Calu3 (cell line): ENCODE results near the gene ZNF275. TPM values are rescaled to one million over a fixed set of nuclear protein-coding genes. Genes with fewer than 3 reads are reported as not detected.
"Not testable (repeated sequence)": the region's sequence is repeated elsewhere in the genome, so short reads cannot be mapped to it uniquely, and the experiment has no call there.

Experiments used
- BruUV-seq: library from RNA; stranded (reverse); fragments of 400-500 nt; replicated peaks from 2 replicates; lab custom pipeline; 2021; lab: Mats Ljungman, UMichigan
- CTCF ChIA-PET: fragments of 300-600 bp; sonication (Branson Sonifier 250); formaldehyde crosslinking; loops from one replicate; lab custom pipeline; 2022; ENCODE audit warnings: antibody characterized with exemption; lab: Charles Lee
- DNase-seq: peaks from one replicate; pipeline ENCODE4 v3.0.0; 2022
- H3K27ac Mint-ChIP-seq: one replicate; pipeline ENCODE4 v1.8.0; 2022; ENCODE audit warnings: mixed read lengths; ENCODE audit not compliant: unreplicated experiment
- H3K27me3 Mint-ChIP-seq: one replicate; pipeline ENCODE4 v1.8.0; 2022; ENCODE audit warnings: mixed read lengths; ENCODE audit not compliant: unreplicated experiment
- H3K36me3 Mint-ChIP-seq: one replicate; pipeline ENCODE4 v1.8.0; 2022; ENCODE audit warnings: mild to moderate bottlenecking, moderate library complexity, mixed read lengths; ENCODE audit not compliant: insufficient read depth, unreplicated experiment
- H3K4me1 Mint-ChIP-seq: one replicate; pipeline ENCODE4 v1.8.0; 2022; ENCODE audit warnings: mild to moderate bottlenecking, low read depth, mixed read lengths; ENCODE audit not compliant: unreplicated experiment
- H3K4me3 Mint-ChIP-seq: one replicate; pipeline ENCODE4 v1.8.0; 2022; ENCODE audit warnings: mild to moderate bottlenecking, low read depth, moderate library complexity, mixed read lengths; ENCODE audit not compliant: unreplicated experiment
- H3K9me3 Mint-ChIP-seq: one replicate; pipeline ENCODE4 v1.8.0; 2022; ENCODE audit warnings: low read depth, mixed read lengths; ENCODE audit not compliant: unreplicated experiment
- intact Hi-C: fragments of 100-400 bp; cut with micrococcal nuclease; formaldehyde crosslinking; loops from one replicate; pipeline ENCODE4 v1.10.0; 2022; ENCODE audit not compliant: unreplicated experiment
- total RNA-seq: library from RNA; stranded (reverse); gene quantifications from 2 replicates; pipeline ENCODE4 v1.2.3, GENCODE V29; 2022
- TF ChIP-seq, protein P1 (sequence below): fragments of 200-600 bp; IDR thresholded peaks from one replicate; pipeline ENCODE4 v1.8.0; 2022; ENCODE audit warnings: antibody characterized with exemption; ENCODE audit not compliant: unreplicated experiment

Gene ZNF275
- total RNA-seq, 1 experiment from 2014 or later = 6.6 TPM

DNA sequence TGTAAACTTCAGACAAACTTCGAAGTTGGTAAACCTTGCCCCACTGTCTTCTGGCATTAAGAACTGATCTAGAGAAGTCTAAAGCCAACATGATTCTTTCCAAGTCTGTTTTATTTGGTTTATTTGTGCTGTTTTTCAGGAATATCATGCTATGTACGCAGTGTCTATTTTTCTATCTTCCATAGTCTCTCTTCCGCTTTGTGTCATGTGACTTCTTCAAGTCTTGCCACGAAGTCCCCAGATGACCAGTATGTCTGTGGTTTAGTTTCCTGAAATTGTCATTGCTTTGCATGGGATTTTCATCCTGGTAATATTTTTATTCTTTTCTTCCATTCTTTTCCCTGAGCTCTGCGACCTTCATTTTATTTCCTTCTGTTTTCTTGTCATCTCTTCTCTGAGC lies 52.1 kb downstream of the ZNF275 start:
- no peak overlapping the region for H3K27ac Mint-ChIP-seq
- peaks cover 13% of the 10 kb centered on the region for H3K27me3 Mint-ChIP-seq
- H3K4me1 Mint-ChIP-seq = no peaks in the 10 kb centered on the region
- no peak for DNase-seq
- no TSS peak for BruUV-seq
- TF ChIP-seq, protein P1, sequence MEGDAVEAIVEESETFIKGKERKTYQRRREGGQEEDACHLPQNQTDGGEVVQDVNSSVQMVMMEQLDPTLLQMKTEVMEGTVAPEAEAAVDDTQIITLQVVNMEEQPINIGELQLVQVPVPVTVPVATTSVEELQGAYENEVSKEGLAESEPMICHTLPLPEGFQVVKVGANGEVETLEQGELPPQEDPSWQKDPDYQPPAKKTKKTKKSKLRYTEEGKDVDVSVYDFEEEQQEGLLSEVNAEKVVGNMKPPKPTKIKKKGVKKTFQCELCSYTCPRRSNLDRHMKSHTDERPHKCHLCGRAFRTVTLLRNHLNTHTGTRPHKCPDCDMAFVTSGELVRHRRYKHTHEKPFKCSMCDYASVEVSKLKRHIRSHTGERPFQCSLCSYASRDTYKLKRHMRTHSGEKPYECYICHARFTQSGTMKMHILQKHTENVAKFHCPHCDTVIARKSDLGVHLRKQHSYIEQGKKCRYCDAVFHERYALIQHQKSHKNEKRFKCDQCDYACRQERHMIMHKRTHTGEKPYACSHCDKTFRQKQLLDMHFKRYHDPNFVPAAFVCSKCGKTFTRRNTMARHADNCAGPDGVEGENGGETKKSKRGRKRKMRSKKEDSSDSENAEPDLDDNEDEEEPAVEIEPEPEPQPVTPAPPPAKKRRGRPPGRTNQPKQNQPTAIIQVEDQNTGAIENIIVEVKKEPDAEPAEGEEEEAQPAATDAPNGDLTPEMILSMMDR = no peak
- no peaks in the 10 kb centered on the region for H3K36me3 Mint-ChIP-seq
- intact Hi-C loops = no loop called here
- CTCF ChIA-PET = no interaction called here
- no peaks in the 10 kb centered on the region for H3K9me3 Mint-ChIP-seq
- H3K4me3 Mint-ChIP-seq = no peak overlapping the region

GRCh38 chrX:153387345-153387744 lies 53.4 kb downstream of the ZNF275 start:
- no peaks in the 10 kb centered on the region for H3K4me1 Mint-ChIP-seq
- H3K9me3 Mint-ChIP-seq = no peaks in the 10 kb centered on the region
- H3K27ac Mint-ChIP-seq = no peak overlapping the region
- H3K36me3 Mint-ChIP-seq = no peaks in the 10 kb centered on the region
- CTCF ChIA-PET = no interaction called here
- no peak overlapping the region for H3K4me3 Mint-ChIP-seq
- no TSS peak for BruUV-seq
- TF ChIP-seq, protein P1 = no peak
- intact Hi-C loops = no loop called here
- H3K27me3 Mint-ChIP-seq = peaks cover 13% of the 10 kb centered on the region
- no peak for DNase-seq

DNA sequence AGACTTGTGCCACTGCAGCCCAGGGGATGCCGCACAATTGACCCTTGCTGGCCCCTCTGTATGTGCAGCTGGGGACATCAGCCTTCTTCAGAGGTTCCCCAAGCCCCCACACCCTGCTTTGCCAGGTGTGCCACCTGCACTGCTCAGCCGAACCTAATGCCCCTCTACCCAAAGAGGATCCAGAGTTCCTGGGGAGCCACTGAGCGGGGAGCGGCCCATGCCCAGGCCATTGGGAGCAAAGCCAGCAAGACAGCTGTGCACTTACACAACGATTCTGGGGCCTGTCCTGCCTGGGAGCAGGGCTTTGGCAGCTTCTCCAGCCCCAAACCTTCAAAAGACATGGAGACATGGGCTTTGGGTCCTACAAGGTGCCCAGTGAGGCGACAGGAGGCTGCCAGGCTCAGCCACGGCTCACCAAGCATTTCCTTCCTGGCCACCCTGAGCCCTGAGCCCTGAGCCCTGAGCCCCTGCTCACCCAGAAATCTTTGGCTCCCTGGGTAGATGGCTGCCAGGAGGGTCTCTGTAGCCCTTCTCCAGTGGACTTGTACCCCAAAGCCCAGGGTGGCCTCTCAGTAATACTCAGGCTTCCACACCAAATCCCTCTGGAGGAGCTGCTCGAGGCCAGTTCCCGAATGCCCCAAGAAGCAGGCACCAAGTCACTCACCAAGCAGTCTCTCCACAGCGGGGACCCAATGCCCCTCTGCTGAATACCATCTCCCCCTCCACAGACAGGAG lies 54.2 kb downstream of the ZNF275 start:
- no peak overlapping the region for H3K4me3 Mint-ChIP-seq
- no peak for DNase-seq
- TF ChIP-seq, protein P1 = no peak
- H3K36me3 Mint-ChIP-seq = no peaks in the 10 kb centered on the region
- CTCF ChIA-PET = no interaction called here
- peaks cover 14% of the 10 kb centered on the region for H3K27me3 Mint-ChIP-seq
- intact Hi-C loops = no loop called here
- no TSS peak for BruUV-seq
- H3K27ac Mint-ChIP-seq = no peak overlapping the region
- no peaks in the 10 kb centered on the region for H3K4me1 Mint-ChIP-seq
- H3K9me3 Mint-ChIP-seq = no peaks in the 10 kb centered on the region

DNA sequence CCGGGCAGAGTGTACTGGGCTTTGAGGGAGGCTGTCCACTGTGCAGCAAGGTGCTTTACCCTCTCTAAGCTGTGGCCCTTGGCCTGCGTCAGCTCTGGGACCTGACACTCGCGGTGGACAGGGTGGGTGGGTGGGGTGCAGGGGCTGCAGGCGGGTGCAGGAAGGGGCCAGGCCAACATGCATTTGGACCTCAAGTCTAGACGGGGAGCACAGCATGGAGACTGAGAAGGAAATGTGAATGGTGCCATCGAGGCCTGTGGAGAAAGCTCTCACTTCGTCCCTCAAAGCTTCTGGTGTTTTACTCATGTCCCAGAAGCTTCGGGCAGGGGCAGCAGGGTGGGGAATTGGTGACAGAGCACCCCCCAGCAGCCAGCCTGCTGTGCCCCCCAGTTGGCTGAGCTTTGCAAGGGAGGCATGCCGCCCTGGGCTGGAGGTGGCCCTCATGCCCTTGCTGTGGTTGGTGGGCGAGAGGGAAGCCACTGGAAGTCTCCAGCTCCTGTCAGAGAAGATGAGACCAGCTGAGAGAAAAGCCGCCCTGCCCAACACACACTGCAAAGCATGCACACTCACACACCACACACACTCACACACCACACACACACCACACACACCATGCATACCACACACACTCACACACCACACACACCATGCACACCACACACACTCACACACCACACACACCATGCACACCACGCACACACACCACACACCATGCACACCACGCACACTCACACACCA lies 54.9 kb downstream of the ZNF275 start:
- no peak for DNase-seq
- TF ChIP-seq, protein P1 = no peak
- Mint-ChIP-seq H3K27me3 (peaks cover 21% of the 10 kb centered on the region), H3K4me1 (no peaks in the 10 kb centered on the region), H3K27ac (no peak overlapping the region), H3K4me3 (no peak overlapping the region), H3K9me3 (no peaks in the 10 kb centered on the region), H3K36me3 (no peaks in the 10 kb centered on the region)
- CTCF ChIA-PET = no interaction called here
- intact Hi-C loops = no loop called here
- BruUV-seq = no TSS peak

GRCh38 chrX:153389460-153389768 lies 55.5 kb downstream of the ZNF275 start:
- H3K4me1 Mint-ChIP-seq, BruUV-seq, H3K9me3 Mint-ChIP-seq, DNase-seq, H3K36me3 Mint-ChIP-seq, CTCF ChIA-PET, H3K27ac Mint-ChIP-seq, intact Hi-C loops, H3K4me3 Mint-ChIP-seq: not testable (repeated sequence)
- H3K27me3 Mint-ChIP-seq = peaks cover 26% of the 10 kb centered on the region
